GM23338 (cell line): ENCODE data around the gene NCK2.
"Not testable (repeated sequence)": the region's sequence is repeated elsewhere in the genome, so short reads cannot be mapped to it uniquely, and the experiment has no call there.

ENCODE experiments used
- CREB1 ChIP-seq: fragments of 250-450 bp; sonication (Bioruptor Pico); IDR thresholded peaks from 2 replicates; pipeline ENCODE4 v1.5.0; 2020; ENCODE audit warnings: low read depth, mild to moderate bottlenecking, moderate library complexity
- CTCF ChIP-seq, 2 experiments: fragments of 200-600 bp in 1 of 2; sonication (generic) in 1 of 2; conservative IDR thresholded peaks; 2 replicates each; pipeline versions ENCODE4 v1.5.1 to v1.6.1; 2016 to 2017; ENCODE audit warnings: antibody characterized with exemption in 2 of 2, low read depth in 2 of 2, mild to moderate bottlenecking in 2 of 2, moderate library complexity in 1 of 2
- EZH2 ChIP-seq: fragments of 200-600 bp; sonication (generic); IDR thresholded peaks from one replicate; pipeline ENCODE4 v1.8.0; 2017; ENCODE audit warnings: antibody characterized with exemption, mild to moderate bottlenecking, low read depth; ENCODE audit not compliant: unreplicated experiment
- EZH2phosphoT487 ChIP-seq: fragments of 200-600 bp; sonication (generic); IDR thresholded peaks from one replicate; pipeline ENCODE4 v1.8.1; 2018; ENCODE audit warnings: antibody characterized with exemption; ENCODE audit not compliant: unreplicated experiment
- POLR2AphosphoS5 ChIP-seq: IDR thresholded peaks from 2 replicates; pipeline ENCODE4 v1.6.1; 2016; ENCODE audit warnings: antibody characterized with exemption, low read depth
- REST ChIP-seq: IDR thresholded peaks from one replicate; pipeline ENCODE4 v1.6.1; 2018; ENCODE audit warnings: antibody characterized with exemption; ENCODE audit not compliant: unreplicated experiment
- ZNF114 ChIP-seq: fragments of 250-450 bp; sonication (Bioruptor Pico); IDR thresholded peaks from 2 replicates; pipeline ENCODE4 v1.5.0; 2020; ENCODE audit warnings: mild to moderate bottlenecking, moderate library complexity
- ZNF331 ChIP-seq: fragments of 250-450 bp; sonication (Bioruptor Pico); IDR thresholded peaks from 2 replicates; pipeline ENCODE4 v1.5.0; 2020; ENCODE audit warnings: low read depth, mild to moderate bottlenecking, moderate library complexity

GRCh38 chr2:105771291-105771690, 26.6 kb downstream of the NCK2 start:
- TF ChIP-seq REST; CTCF (conservative IDR thresholded peaks at IDR 0.05; ENCODE audit: low read depth in 2 of 2); ZNF114; POLR2AphosphoS5; EZH2; ZNF331 (CRISPR knock-in tag); EZH2phosphoT487; CREB1: not testable (repeated sequence)
